Caki2 (cell line): ENCODE data around the gene ELMO1. TPM values are rescaled to one million over a fixed set of nuclear protein-coding genes. Genes with fewer than 3 reads are reported as not detected.

Source experiments
- DNase-seq: peaks from one replicate; pipeline ENCODE4 v3.0.0-alpha.2; 2015; ENCODE audit warnings: low read depth
- in situ Hi-C: cut with HindIII; loops from 2 replicates; pipeline ENCODE4 v1.10.0; 2016; ENCODE audit warnings: low sequenced_read_pairs, low pct_unique_long_range_greater_than_20kb, mixed read lengths
- total RNA-seq: library from RNA; depleted of rRNA; stranded (reverse); fragments of >200 nt; shearing (Covaris generic); gene quantifications from 2 replicates; pipeline ENCODE4 v1.2.3, GENCODE V29; 2014; ENCODE audit warnings: low replicate concordance

ELMO1 gene
- total RNA-seq, 1 experiment from 2014 or later = 0.03 TPM

DNA sequence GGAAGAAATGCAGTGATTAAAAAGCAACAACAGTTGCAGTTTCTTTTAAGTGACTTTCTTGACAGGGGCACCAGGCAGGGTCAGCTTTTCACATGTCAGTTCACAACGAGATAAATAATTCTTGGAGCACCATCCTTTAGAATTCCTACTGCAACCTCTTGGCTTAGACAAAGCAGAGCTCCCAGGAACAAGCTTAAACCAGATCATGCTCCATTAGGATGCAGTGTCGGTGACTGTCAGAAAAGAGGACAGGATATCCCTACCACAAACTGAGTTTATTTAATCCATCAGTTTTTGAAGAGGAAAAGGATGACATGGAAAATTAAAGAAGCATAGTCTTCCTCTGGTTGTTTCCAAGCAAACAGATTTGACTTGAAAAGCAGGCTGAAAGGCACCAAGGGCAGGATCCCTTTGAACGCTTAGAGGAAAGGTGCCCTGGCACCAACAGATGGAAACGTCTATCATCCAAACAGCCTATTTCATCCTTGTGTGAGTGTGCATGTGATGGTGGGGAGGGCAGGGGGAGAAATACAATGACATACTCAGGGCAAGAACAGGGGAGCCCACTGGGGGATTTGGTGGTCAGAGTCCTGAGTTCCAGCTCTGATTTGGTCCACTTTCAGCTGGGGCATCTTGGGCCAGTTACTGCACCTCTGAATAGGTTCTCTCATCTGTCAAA is 392.3 kb downstream of the ELMO1 start:
- in situ Hi-C loops = no loop called here
- no peak for DNase-seq

DNA sequence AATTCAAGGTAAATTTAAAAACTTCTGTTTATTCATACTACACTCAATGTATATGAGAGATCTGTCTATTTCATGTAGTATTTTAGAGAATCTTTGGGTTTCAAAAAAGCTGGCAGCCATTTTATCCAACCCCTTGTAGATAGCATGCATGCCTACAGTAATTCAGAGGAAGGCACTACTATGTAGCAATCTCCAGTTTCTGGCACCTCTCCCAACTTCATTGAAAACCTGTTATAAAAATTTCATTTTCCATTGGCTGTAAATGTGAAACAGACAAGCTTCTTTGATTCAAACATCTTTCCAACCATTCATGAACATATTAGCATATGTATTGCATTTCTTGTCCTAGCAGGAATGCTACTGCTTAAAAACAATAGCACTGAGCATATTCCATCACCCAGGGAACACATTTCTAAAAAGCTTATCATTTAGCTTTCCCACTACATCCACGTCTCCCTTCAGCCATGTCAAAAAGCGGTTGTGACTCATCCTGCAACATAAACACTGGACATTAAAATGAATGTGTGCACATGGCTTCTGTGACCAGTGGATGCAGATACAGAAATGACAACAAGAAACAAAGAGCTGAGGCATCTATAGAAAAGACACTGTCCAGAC is 393.9 kb downstream of the ELMO1 start:
- DNase-seq = no peak

DNA sequence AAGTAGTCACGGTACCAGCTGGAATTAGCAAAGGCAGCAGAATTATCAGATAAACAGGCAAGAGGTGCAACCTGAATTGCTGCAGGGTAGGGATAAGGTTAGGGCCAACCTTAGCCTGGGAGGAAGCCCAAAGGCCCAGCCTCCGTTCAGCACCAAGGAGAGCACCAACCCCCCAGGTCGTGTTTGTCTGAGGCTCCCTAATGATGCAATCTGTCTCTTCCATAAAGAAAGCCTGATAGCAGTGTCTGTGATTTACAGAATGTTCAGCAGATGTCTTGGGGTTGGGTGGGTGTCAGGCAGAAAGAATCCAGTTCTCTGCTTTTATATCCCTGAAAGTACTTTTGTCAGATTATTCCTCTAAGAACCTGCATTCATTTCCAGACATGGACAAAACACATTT is 396.0 kb downstream of the ELMO1 start:
- DNase-seq = peak; percentile 40
- in situ Hi-C loops = no loop called here

More for the DNA sequence above, 393.9 kb downstream of the ELMO1 start:
- in situ Hi-C loops = no loop called here

DNA sequence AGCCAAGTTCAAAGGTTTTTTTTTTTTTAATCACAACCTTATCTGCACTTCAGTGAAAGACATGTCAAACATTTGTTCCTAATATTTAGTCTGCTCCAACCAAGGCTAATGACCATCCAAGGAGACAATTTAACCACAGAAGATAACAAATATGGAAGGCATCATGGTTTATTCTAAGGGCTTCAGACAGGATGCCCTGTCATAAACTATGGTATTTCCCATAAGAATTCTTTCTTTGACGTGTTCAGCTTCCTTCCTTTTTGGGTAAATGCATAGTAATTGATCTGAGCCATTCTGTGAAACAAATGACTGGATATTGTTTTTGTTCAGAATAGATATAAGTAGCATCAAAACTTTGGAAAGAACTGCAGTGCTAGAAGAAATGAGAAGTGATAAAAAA is 397.9 kb downstream of the ELMO1 start:
- no peak for DNase-seq
- in situ Hi-C loops = no loop called here

DNA sequence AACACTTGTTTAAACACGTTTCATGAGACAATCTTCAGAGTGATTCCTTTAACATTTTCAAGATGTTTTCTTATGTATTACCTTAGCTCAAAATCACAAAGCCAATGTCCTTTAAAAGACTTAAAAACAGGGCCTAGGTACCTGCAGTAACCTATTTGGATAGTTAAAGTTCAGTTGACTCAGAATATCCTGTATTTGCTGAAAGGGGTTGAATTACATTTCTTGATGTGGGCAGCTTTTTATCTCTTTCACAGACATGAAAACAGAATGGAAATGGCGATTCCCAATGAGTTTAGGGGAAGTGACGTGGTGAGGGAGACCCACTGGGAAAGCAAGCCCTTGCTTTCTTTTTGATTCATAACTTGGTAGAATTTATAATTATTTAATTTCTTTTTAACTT is 400.0 kb downstream of the ELMO1 start:
- DNase-seq = no peak

DNA sequence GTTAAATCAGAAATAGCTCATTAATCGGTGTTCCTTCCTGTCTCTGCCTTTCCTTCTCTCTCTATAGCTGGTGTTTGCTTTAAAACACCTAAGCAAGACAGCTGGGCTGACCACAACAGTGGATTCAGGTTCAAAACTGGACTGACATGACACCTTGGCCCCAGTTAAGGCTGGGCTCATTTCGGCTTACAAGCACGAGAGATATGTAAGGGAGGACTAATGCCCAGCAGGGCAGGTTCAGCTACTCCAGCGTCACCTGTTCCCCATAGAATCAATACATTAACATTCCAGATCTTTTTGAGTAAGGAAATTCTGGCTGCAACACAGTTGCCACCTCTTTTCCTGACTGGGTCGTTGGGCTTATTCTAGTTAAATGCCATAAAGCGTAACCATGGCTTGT is 401.4 kb downstream of the ELMO1 start:
- DNase-seq = no peak
- in situ Hi-C loops = no loop called here

More for the DNA sequence above, 400.0 kb downstream of the ELMO1 start:
- in situ Hi-C loops = no loop called here

DNA sequence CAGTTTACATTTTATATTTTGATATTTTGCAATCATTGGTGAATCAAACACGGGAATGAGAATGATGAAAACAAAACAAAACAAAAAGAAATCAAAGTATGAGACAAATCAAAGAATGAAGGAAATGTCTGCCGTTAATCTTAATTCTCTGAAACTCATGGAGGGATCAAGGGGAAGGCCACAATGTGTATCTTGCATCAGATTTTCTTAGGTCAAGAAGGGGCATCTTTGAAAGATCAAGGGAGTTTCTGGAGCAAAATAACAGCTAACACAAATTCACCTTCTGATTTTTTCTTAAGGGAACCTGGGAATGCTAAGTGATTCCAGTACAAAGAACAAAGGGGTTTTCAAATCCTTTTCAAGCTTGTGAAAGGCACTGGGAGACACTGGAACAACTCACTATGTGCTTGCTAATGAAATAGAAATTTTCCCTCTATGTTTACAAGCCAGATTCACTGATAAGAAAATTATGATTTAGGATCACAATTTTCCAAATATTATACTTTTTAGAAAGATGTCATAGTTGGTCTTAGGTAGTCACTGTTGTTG is 402.1 kb downstream of the ELMO1 start:
- in situ Hi-C loops = no loop called here
- DNase-seq = no peak

DNA sequence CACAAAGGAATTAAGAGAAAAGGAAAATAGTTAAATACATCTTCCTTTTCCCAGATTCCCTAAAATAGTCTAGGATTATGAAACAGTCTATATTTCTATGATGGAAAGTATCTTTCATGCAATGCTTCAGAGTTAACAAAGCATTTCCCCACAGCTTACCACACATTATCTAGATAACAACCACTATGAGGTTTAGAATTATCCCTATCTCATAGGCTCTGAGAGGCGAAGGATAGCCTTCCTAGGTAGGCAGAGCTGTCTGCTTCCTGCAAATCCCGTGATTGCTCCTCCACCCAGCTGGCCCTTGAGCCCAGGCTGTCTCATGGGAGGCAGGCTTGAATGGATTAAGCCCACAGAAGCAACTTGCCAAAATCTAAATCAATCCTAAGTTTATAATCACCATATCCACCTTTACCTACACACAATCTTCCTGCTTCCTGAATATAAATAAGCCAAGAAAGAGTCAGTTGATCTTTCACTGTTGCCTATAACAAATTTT is 402.9 kb downstream of the ELMO1 start:
- in situ Hi-C loops = no loop called here
- DNase-seq = no peak

DNA sequence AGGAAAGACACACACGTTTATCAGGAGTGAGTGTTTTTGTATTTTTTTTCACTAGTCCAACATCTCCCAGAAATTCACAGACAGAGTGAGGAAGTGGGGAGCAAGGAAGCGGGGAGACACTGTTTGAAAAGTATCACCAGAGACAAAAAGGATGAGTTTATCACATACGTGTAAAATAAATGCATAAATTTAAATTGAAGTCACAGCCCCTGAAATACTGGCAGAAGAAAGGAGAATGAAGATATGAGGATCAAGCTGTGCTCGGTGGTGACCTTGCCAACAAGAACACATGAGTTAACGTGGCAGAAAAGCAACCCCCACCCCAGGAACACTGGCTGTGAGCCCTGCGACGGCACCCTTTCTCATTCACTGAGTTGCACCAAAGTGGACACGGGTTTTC is 407.2 kb downstream of the ELMO1 start:
- no peak for DNase-seq
- in situ Hi-C loops = no loop called here

DNA sequence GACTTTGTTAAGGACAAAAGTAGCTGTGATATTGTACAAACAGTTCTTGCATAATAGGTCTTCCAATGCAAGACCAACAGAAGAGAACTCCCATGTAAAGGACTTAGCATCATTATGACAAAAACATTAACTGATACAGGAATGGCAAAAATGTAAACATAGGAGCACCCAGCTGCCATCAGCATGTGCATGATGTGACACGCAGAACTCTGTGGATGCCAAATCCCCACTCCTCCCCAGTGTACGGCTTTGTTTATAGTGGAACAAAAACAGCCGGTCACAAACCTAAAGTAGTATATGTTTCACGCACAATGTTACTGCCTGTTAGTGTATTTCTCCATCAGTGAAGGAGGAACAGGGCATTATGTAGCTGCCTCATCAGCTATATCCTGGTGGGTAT is 408.3 kb downstream of the ELMO1 start:
- in situ Hi-C loops = no loop called here
- DNase-seq = no peak

DNA sequence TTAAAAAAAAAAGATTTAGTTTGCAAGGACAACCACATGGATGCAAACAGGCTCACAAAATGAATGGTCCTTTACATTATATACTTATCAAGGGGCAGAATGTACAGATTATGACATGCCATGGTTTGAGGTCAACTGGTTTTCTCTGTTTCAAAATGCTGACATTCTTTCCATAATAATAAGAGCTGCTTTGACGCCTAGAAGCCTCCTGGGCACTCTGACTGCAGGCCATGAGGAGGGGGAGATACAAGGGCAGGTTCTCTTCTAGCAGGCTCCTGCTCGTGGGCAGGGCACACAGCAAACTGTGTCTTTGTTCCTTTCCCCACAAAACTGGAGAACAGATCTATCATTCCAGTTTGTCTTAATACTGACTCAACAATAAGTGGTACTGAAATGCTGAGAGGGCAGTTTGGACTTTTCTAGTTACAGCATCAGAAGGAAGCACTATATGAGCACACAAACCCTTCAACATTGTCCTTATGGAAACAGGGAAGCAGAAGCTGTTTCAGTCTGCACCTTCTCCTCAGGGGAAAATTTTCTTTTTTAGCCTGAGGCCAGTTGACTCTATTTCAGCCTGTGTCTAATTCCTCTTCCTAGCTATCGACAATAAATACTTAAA is 409.4 kb downstream of the ELMO1 start:
- in situ Hi-C loops = no loop called here
- no peak for DNase-seq

DNA sequence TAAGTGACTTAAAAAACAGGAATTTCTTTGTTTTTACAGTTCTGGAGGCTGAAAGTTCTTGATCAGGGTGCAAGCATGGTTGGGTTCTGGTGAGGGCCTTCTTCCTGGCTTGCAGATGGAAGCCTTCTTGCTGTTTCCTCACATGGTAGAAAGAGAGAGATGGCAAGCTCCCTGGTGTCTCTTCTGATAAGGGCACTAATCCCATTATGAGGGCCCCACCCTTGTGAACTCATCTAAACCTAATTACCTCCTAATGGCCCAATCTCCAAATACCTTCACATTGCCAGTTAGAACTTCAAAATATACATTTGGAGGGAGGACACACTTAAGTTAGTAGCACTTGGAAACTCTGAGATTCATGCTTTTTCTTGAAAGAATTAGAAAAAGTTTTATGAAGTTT is 410.0 kb downstream of the ELMO1 start:
- in situ Hi-C loops = no loop called here
- DNase-seq = no peak

DNA sequence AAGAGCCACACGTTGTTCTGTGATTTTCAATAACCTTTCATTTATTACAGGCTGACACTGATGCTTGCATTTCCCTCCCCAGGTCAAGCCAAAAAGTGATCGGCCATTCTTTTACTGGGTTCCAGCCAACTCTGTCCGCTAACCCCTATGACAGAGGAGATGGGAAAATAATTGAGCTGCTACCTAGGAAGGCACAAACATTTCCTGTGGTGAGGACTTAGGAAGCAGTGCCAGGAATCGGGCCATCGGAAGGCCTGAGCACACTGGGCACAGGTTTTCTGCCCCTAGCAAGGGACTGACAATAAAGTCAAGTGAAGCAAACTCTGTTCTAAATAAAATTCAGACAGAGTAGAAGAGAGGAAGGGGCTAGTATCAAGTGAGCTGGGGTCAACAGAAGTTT is 411.4 kb downstream of the ELMO1 start:
- no peak for DNase-seq
- in situ Hi-C loops = no loop called here

DNA sequence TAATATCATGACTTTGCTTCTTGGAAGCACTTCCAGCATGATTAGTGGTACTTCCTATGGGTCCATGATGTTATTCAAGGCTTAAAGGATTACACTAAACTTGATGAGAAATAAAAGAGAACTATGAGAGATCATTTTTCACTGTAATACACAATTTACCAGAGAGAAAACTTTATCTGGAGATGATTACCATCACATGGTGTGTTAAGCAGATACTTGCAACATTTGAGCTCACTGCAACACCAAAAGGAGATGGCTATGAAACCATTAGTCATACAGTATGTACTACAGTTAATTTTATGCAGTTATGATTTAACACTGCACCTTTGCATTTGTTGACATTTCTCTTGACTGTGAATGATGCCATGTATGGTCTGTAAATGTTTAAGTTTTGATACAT is 413.0 kb downstream of the ELMO1 start:
- no peak for DNase-seq
- in situ Hi-C loops = no loop called here

DNA sequence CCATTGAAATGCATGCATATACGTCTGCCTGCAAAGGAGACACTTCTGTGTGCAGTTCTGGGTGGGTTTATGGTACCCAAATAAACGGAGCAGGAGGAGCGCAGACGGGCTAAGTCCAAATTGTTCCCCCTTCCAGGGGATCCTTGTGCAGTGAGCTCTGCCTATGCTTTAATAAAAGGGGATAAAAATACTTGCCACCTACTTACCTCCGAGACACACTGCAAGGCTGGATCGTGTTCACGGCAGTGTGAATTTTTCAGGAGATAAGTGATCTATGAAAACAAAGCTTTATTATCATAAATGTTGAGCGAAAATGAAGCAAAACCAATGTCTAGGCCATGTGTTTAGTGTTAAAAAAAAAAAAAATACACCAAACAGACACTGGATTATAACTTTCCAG is 415.5 kb downstream of the ELMO1 start:
- in situ Hi-C loops = no loop called here
- DNase-seq = no peak

DNA sequence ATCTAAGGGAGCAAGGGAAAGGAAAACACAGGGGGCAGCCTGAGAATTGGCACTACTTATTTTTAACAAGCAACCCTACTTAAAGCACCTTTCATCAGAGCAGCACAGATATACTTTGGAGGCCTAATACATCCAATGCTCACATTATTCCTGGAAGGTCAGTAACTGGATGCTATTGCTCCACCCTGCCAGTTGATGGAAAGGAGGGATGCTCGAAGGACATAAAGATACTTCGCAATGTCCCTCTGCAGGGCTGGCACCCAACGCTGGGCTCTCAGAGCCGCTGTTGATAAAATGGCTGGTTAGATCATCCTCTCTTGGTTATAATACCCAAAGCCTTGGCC is 416.4 kb downstream of the ELMO1 start:
- no peak for DNase-seq
- in situ Hi-C loops = no loop called here

DNA sequence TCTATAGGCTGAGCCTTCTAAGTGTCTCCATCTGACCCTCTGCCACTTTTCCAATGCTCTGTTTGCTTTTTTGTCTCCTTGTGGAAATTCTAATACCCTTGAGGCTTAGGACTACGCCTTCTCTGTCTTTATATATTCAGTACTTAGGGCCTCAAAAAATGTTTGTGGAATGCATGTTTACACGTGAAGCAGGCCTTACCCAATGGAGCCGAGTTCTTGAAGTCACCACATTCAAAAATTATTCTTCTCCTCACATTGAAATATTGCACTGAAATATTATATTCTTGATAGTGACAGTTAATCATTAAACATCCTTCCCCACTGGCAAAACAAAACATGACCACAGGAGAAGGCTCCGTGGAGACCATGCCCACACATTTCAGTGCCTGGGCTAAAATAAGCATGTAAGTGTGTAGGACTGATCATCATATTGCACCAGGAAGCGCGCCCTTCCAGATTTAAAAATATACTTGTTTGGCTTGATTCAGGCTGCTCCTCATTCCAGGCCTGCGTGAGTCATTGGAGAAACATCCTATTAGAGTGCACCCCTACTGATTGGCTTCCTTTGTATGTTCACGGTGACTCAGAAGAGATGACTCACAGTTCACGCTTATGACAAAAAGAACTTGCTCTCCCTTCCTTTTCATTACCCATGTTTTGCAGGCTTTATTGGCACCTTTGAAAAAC is 416.9 kb downstream of the ELMO1 start:
- DNase-seq = peak; percentile 98
- in situ Hi-C loops = no loop called here

DNA sequence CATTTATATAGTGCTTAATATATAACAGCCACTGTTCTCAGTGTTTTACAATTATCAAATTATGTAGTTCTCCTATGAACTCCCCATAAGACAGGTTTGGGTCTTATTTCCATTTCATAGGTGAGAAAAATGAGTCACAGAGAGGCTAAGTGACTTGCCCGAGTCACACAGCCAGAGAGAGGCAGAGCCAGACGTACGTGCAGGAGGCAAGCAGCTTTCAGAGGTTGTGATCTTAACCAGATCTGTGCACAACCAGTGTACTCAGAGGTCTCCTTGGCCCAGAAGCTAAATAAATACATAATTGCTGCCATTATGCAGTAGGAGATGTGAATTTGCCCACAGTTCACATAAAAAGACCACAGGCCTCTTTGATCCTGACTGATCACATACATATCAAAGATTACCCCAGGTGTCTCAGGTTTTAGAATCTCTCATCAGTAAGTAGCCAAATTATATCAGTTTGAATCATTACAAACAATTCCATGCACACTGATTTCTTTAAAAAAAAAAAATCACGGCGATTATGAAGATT is 419.7 kb downstream of the ELMO1 start:
- in situ Hi-C loops = no loop called here
- no peak for DNase-seq
